SK-N-MC (cell line): ENCODE data around the gene CXXC5.

ENCODE experiments used
- EZH2 ChIP-seq: fragments of 200-600 bp; sonication (generic); IDR thresholded peaks from one replicate; pipeline ENCODE4 v1.6.1; 2017; ENCODE audit warnings: antibody characterized with exemption
- FOXP2 ChIP-seq: optimal IDR thresholded peaks from 2 replicates; pipeline ENCODE3; 2011; ENCODE audit warnings: mild to moderate bottlenecking, moderate library complexity; ENCODE audit not compliant: insufficient read depth; ENCODE audit errors: extremely low read length, control extremely low read depth
- POLR2AphosphoS5 ChIP-seq: IDR thresholded peaks from 2 replicates; pipeline ENCODE4 v1.6.1; 2012; ENCODE audit warnings: mild to moderate bottlenecking, low read depth, low read length, borderline replicate concordance

- TF ChIP-seq EZH2 = no peak
- TF ChIP-seq POLR2AphosphoS5 = no peak
- TF ChIP-seq FOXP2 = no peak
Measured at GRCh38 chr5:139668924-139669661, 20.9 kb downstream of the CXXC5 start.
